GM12872 (cell line): ENCODE data around the gene TRIM33.

Source experiments
- TF ChIP-seq, protein P1 (sequence below): IDR thresholded peaks from 3 replicates; pipeline ENCODE4 v1.5.1; 2011; ENCODE audit warnings: low read depth, mild to moderate bottlenecking, low read length, moderate library complexity; ENCODE audit not compliant: insufficient read depth

TRIM33 gene

DNA sequence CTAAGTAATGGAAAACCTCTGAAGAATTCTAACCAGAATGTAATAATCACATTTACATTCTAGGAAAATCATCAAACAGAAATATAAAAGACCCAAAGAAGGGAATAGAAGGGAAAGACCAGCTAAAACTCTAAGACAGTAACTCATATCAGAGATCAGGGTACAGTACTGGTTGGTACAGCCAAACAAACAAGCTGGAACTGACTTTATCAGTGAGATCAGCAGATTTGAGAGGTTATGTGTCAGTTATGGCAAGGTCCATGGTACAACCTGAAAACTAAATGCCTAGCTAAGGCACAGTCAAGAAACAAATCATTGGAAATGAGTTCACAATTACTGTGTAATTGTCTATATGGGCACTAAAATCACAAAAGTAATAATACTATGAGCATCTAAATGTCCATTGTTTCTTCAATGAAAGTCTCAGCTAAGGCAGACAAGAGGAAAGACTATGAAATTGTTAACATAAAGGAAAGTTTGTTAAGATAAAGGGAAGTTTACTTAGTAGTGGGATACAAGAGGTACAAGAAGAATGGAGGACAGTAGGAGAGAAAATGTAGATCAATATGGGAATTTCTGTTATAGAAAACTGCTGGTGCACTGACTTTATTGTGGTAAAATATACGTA, 75.8 kb downstream of the TRIM33 start:
- TF ChIP-seq, protein P1, sequence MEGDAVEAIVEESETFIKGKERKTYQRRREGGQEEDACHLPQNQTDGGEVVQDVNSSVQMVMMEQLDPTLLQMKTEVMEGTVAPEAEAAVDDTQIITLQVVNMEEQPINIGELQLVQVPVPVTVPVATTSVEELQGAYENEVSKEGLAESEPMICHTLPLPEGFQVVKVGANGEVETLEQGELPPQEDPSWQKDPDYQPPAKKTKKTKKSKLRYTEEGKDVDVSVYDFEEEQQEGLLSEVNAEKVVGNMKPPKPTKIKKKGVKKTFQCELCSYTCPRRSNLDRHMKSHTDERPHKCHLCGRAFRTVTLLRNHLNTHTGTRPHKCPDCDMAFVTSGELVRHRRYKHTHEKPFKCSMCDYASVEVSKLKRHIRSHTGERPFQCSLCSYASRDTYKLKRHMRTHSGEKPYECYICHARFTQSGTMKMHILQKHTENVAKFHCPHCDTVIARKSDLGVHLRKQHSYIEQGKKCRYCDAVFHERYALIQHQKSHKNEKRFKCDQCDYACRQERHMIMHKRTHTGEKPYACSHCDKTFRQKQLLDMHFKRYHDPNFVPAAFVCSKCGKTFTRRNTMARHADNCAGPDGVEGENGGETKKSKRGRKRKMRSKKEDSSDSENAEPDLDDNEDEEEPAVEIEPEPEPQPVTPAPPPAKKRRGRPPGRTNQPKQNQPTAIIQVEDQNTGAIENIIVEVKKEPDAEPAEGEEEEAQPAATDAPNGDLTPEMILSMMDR = no peak

- TF ChIP-seq, protein P1 = no peak
Observed at GRCh38 chr1:114431026-114431425, 80.0 kb downstream of the TRIM33 start.

GRCh38 chr1:114428083-114428754, 82.8 kb downstream of the TRIM33 start:
- TF ChIP-seq, protein P1 = peak; percentile 20; the same call in 2 of the 3 replicates

DNA sequence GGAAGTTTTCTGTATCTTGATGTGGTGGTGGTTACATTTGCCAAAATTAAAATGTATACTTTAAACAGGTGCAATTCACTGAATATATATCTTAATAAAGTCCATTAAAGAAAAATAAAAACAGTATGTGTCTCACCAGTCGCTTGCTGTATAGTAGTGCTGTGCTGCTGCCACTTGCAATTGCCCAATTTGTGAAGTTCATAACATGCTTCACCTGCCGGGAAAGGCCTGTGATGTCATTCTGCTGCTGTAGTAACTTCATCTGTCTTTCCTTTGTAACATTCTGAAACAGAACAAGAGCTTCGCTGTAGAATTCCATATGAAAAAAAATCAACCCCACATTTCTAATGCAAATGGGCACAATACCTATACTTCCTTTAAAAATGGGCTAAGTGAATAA, 83.4 kb downstream of the TRIM33 start:
- TF ChIP-seq, protein P1 = no peak

DNA sequence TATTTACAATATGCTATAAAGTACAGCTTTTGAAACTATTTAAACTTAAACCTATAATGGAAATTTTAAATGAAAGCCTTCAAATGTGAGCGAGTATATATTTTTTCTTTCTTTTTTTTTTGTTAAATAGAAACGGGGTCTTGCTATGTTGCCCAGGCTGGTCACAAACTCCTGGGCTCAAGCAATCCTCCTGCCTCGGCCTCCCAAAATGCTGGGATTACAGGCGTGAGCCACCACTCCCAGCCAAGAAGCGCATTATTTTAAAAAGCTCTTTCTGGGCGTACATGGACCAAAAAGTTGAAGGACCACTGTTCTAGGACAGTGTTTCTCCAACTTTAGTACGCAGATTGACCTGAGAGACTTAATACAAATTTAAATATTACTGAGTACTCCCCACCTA, 87.5 kb downstream of the TRIM33 start:
- TF ChIP-seq, protein P1 = no peak

GRCh38 chr1:114397601-114398000, 113.4 kb downstream of the TRIM33 start:
- TF ChIP-seq, protein P1 = no peak

GRCh38 chr1:114395863-114396262, 115.1 kb downstream of the TRIM33 start:
- TF ChIP-seq, protein P1 = no peak
